T-cell (primary cell): ENCODE results near the gene SASH3. TPM values are rescaled to one million over a fixed set of nuclear protein-coding genes. Genes with fewer than 3 reads are reported as not detected.

Experiments used
- ATAC-seq, 4 experiments: fragments of 200-7000 bp in 3 of 4; fragments of 150-1000 bp in 1 of 4; cut with Tn5 transposase; replicated peaks in 1 of 4; 1 replicate in 3 of 4; 2 replicates in 1 of 4; pipeline ENCODE4 v1.10.0; 2021; ENCODE audit warnings: moderate library complexity in 3 of 4, mild to moderate bottlenecking in 2 of 4, moderate number of reproducible peaks in 1 of 4
- CTCF ChIA-PET, 2 donors: fragments of 300-600 bp; sonication (Branson Sonifier 250); formaldehyde crosslinking; loops; one replicate each; lab custom pipeline; 2022; ENCODE audit warnings: antibody characterized with exemption in 2 of 2; lab: Charles Lee
- POLR2A ChIA-PET, 2 donors: fragments of 300-600 bp; sonication (Branson Sonifier 250); formaldehyde crosslinking; loops; one replicate each; lab custom pipeline; 2022; ENCODE audit warnings: antibody characterized with exemption in 2 of 2; lab: Charles Lee
- DNase-seq, 35 experiments: peaks; one replicate each; pipeline versions ENCODE4 v3.0.0 to v3.0.0-alpha.2; 2013 to 2023
- H3K27ac ChIP-seq: one replicate; pipeline ENCODE4 v1.5.1; 2013; ENCODE audit warnings: low read length
- H3K27me3 ChIP-seq, 2 experiments: replicated peaks in 1 of 2; 1 replicate in 1 of 2; 2 replicates in 1 of 2; pipeline versions ENCODE4 v1.6.1 to v1.7.0; 2013; ENCODE audit warnings: low read length in 1 of 2, mixed read lengths in 1 of 2; ENCODE audit not compliant: control insufficient read depth in 2 of 2, insufficient read depth in 2 of 2; ENCODE audit errors: extremely low read depth in 1 of 2
- H3K36me3 ChIP-seq, 2 donors: 1 replicate in 1 of 2; 2 replicates in 1 of 2; pipeline versions ENCODE4 v1.6.1 to v1.7.0; 2013; ENCODE audit warnings: low read length in 1 of 2; ENCODE audit not compliant: control insufficient read depth in 2 of 2, insufficient read depth in 1 of 2; ENCODE audit errors: extremely low read depth in 1 of 2
- H3K4me1 ChIP-seq, 2 experiments: 1 replicate in 1 of 2; 2 replicates in 1 of 2; pipeline versions ENCODE4 v1.6.1 to v1.7.0; 2013; ENCODE audit warnings: low read length in 2 of 2, mixed read lengths in 1 of 2; ENCODE audit not compliant: insufficient read depth in 2 of 2, control insufficient read depth in 1 of 2; ENCODE audit errors: extremely low read depth in 1 of 2
- H3K4me3 ChIP-seq, 2 donors: 1 replicate in 1 of 2; 2 replicates in 1 of 2; pipeline versions ENCODE4 v1.5.1 to v1.7.0; 2013; ENCODE audit warnings: mild to moderate bottlenecking in 2 of 2, low read length in 1 of 2, moderate library complexity in 1 of 2; ENCODE audit not compliant: control insufficient read depth in 1 of 2; ENCODE audit errors: extremely low read depth in 1 of 2
- H3K9me3 ChIP-seq: 2 replicates; pipeline ENCODE4 v1.7.0; 2013
- H3K27ac Mint-ChIP-seq, 2 donors: one replicate each; pipeline ENCODE4 v1.8.0; 2020 to 2021; ENCODE audit warnings: mild to moderate bottlenecking in 2 of 2, mixed read lengths in 2 of 2
- H3K27me3 Mint-ChIP-seq, 2 donors: one replicate each; pipeline ENCODE4 v1.8.0; 2021 to 2022; ENCODE audit warnings: mixed read lengths in 2 of 2
- H3K36me3 Mint-ChIP-seq: one replicate; pipeline ENCODE4 v1.8.0; 2021; ENCODE audit warnings: mixed read lengths
- H3K4me1 Mint-ChIP-seq, 3 donors: one replicate each; pipeline ENCODE4 v1.8.0; 2020 to 2022; ENCODE audit warnings: mixed read lengths in 3 of 3, mild to moderate bottlenecking in 1 of 3
- H3K4me3 Mint-ChIP-seq, 3 donors: one replicate each; pipeline ENCODE4 v1.8.0; 2020 to 2022; ENCODE audit warnings: mild to moderate bottlenecking in 3 of 3, mixed read lengths in 3 of 3, moderate library complexity in 3 of 3
- H3K9me3 Mint-ChIP-seq, 3 donors: one replicate each; pipeline ENCODE4 v1.8.0; 2020 to 2022; ENCODE audit warnings: mixed read lengths in 3 of 3
- WGBS: methylation state at CpG from one replicate; pipeline ENCODE4 v1.1.5; 2013; ENCODE audit warnings: missing lambda C conversion rate; ENCODE audit not compliant: insufficient coverage; 5-methylcytosine and 5-hydroxymethylcytosine counted together
- total RNA-seq, 35 experiments: library from RNA in 6 of 35; stranded (reverse) in 6 of 35; fragments of 120-200 nt in 1 of 35; gene quantifications; one replicate each; pipeline versions ENCODE4 v1.2.1 to v1.2.4 and lab custom pipeline; 2013 to 2026

Gene SASH3
- total RNA-seq, 5 donors from 2014 or later (not counting 1 experiment from before 2014, with no cell fraction given), result 102 to 163 (median 142) TPM

DNA sequence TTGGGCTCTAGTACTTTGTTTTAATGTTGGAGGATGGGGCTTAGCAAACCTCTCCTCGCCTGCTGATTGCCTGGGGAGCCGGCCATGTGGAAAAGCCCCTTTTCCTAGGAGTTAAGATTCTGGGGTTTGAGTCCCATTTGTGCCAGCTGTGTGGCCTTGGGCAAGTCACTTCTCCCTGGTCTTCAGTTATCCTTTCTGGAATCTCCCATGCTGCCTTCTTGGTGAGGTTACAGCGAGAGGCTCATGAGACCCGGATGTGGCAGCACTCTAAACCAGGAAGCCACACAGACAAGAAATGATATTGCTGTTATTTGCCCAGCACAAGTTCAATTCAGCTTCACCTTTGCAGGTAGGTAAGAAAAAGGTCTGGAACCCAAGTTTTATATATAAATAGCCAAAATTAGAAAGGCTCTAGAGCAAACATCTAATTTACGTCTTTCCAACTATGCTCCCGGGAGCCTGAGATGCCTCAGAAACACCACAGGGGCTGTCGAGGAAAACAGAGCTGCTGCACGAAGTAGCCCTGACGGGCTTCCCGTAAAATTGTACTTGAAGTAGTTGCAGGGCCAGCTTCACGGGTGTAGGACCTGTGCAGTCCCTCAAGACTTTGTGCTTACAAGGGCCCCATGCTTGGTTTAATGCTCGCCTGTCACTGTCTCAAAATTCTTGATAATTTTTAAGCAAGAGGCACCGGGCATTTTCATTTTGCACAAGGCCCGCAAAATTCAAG lies 8.3 kb upstream of the SASH3 start:
- peak; percentile 28 to 37 (median 36) for ATAC-seq
- no peak overlapping the region for H3K4me3 ChIP-seq
- Mint-ChIP-seq H3K36me3 (no peaks in the 10 kb centered on the region), H3K27me3 (no peaks in the 10 kb centered on the region), H3K9me3 (no peaks in the 10 kb centered on the region), H3K4me3 (peak overlapping the region in 1 of 3 donors; percentile 57), H3K27ac (peak overlapping the region; percentile 92 to 95), H3K4me1 (peaks cover 75 to 86% (median 80%) of the 10 kb centered on the region in 3 donors)
- CTCF ChIA-PET, result interaction anchor here (0.6 to 2.0 kb wide), 4 partner anchors 9 to 16 kb away, joined by 3 to 11 read pairs (median 4); no protein-coding TSS in a partner anchor
- no peaks in the 10 kb centered on the region for H3K9me3 ChIP-seq
- peak overlapping the region; percentile 79 for H3K27ac ChIP-seq
- peaks cover 48 to 100% of the 10 kb centered on the region in 2 experiments for H3K4me1 ChIP-seq
- WGBS, result 21% methylated on average over 7 of the region's 14 CpGs
- no peaks in the 10 kb centered on the region for H3K27me3 ChIP-seq
- DNase-seq, result peak in 21 of 35 experiments; percentile 14 to 71 (median 34)
- POLR2A ChIA-PET, result interaction anchor here in 1 of 2 donors (0.7 to 1.0 kb wide), 2 partner anchors 10 to 25 kb away, joined by 3 read pairs; no protein-coding TSS in a partner anchor
- no peaks in the 10 kb centered on the region for H3K36me3 ChIP-seq

DNA sequence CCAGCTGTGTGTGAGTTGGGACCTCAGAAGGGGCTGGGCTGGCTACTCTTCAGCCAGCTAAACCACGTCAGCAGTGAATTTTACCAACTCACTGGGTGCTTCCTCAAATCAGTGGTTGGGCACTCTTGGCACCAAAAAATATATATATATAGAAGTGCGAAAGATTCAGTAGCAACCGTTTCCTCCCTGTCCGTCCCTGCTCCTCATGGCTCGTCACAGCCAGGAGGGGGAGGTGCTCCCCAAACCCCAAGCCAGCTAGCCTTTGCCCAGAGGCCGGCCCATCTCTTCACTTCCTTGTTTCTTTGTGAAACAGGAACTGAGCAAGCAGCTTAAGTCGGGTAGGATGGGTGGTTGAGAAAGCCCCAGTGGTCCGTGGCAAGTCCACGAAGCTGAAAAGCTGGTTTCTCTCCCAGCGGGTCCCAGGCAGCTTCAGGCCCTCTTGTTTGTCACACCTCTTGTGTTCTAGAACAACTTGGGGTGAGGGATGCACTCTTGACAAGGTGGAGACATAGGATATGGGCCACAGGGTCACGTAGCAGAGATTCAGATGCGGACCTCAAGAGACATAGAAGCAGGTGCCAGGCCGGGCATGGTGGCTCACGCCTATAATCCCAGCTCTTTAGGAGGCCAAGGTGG lies 6.8 kb upstream of the SASH3 start:
- 0% methylated on average over 2 of the region's 14 CpGs for whole genome bisulfite sequencing
- H3K36me3 Mint-ChIP-seq, result no peaks in the 10 kb centered on the region
- POLR2A ChIA-PET, result interaction anchor here (0.6 to 1.0 kb wide), 3 partner anchors 8 to 24 kb away, joined by 3 read pairs; no protein-coding TSS in a partner anchor
- Histone ChIP-seq H3K4me1 (peaks cover 55 to 100% of the 10 kb centered on the region in 2 experiments), H3K9me3 (no peaks in the 10 kb centered on the region), H3K4me3 (no peak overlapping the region), H3K27ac (peak overlapping the region; percentile 79), H3K27me3 (no peaks in the 10 kb centered on the region), H3K36me3 (no peaks in the 10 kb centered on the region)
- CTCF ChIA-PET, result interaction anchor here in 1 of 2 donors (1.8 to 2.0 kb wide), 2 partner anchors 9 to 13 kb away, joined by 5 to 11 read pairs; no protein-coding TSS in a partner anchor
- no peaks in the 10 kb centered on the region for H3K9me3 Mint-ChIP-seq
- peaks cover 78 to 87% (median 82%) of the 10 kb centered on the region in 3 donors for H3K4me1 Mint-ChIP-seq
- ATAC-seq, result no peak
- peak overlapping the region; percentile 9 to 57 (median 28) for H3K4me3 Mint-ChIP-seq
- H3K27me3 Mint-ChIP-seq, result no peaks in the 10 kb centered on the region
- H3K27ac Mint-ChIP-seq, result peak overlapping the region; percentile 84 to 97
- DNase-seq, result peak in 27 of 35 experiments; percentile 19 to 76 (median 40)

DNA sequence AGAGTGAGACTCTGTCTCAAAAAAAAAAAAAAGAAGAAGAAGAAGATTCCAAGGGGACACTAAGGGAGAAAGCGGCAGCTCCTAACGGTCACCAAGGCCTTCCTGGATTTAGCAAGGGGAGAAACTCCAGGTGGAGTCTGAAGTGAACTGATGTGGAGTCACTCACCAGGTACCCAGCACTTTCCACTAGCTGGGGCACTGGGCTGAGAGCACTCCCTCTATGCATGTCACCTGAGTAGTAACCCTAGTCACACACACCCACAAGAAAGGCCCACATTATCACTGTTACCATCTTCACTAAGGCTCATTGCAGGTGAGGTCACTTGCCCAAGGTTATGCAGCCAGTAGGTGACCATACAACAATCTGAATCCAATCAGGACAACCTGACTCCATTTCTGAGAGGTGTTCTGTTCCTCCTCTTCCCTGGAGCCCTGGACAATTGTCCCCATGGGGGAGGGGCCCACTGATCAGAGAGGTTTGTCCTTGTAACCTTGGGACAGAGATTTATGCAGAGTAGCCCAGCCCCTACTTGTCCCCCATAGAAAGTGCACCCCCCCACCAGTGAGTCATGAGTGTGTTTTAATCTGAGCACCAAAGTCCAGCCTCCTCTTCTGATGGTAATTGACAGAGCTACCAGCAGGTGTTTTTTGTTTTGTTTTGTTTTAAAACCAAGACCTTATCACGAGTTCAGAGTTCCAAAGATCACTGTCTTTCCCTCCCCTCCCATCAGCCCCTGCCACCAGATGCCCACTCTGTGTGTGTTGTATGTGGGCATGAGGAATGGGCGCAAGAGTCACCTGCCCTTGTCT lies 5.9 kb upstream of the SASH3 start:
- no peaks in the 10 kb centered on the region for H3K9me3 Mint-ChIP-seq
- WGBS, result no CpG with 5 or more reads among the region's 4 CpGs
- H3K4me3 Mint-ChIP-seq, result peak overlapping the region in 1 of 3 donors; percentile 57
- H3K4me1 Mint-ChIP-seq, result peaks cover 78 to 86% (median 82%) of the 10 kb centered on the region in 3 donors
- ChIA-PET CTCF (interaction anchor here in 1 of 2 donors (1.8 to 2.0 kb wide), 2 partner anchors 8 to 14 kb away, joined by 5 to 11 read pairs; no protein-coding TSS in a partner anchor), POLR2A (no interaction called here)
- peaks cover 50 to 96% of the 10 kb centered on the region in 2 experiments for H3K4me1 ChIP-seq
- ATAC-seq, result no peak
- no peaks in the 10 kb centered on the region for H3K9me3 ChIP-seq
- peak overlapping the region; percentile 49 for H3K27ac ChIP-seq
- peak overlapping the region; percentile 84 to 97 for H3K27ac Mint-ChIP-seq
- H3K36me3 ChIP-seq, result no peaks in the 10 kb centered on the region
- no peaks in the 10 kb centered on the region for H3K27me3 ChIP-seq
- no peaks in the 10 kb centered on the region for H3K36me3 Mint-ChIP-seq
- no peak overlapping the region for H3K4me3 ChIP-seq
- DNase-seq, result no peak
- H3K27me3 Mint-ChIP-seq, result no peaks in the 10 kb centered on the region

DNA sequence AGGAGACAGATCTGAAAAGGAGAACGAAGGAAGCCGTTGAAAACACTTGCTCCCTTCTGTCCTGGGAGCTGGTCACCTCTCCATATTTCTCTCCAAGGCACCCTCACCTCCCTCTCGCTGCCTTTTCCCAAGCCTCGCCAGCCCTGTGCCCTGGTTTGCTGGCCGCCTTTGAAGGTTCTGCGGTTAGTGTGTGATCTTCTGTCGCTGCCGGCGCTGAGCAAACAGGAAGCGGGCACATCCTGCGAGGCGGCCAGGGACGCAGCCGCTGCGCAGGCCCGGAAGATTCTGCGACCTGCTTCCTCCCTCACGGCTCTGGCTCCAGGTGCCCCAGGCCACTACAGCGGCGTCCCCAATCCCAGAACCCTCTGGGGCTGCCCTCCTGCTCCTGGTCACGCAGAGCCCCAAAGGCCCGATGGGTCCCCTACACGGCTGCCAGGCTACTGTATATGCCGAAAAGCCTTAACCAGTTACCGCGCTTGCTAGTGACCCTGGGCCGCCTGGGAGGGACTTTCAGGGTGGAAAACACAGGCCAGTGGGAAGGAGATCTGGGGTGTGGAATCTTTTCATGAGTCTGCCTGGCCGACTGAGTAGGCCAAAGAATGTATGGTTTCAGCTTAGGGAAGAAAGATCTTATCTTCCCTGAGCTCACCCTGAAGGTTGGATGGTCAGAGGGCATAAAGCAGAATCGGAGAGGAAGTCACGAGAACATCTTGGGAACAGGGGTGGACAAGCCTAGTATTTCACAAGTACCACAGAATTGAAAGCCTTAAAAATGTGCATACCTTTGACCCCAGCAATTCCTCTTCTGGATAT lies 2.3 kb upstream of the SASH3 start:
- peak overlapping the region; percentile 83 for H3K27ac ChIP-seq
- Mint-ChIP-seq H3K9me3 (no peaks in the 10 kb centered on the region), H3K4me1 (peaks cover 72 to 81% (median 74%) of the 10 kb centered on the region in 3 donors), H3K27ac (peak overlapping the region; percentile 84 to 97), H3K4me3 (peak overlapping the region; percentile 73 to 98 (median 74)), H3K36me3 (no peaks in the 10 kb centered on the region), H3K27me3 (no peaks in the 10 kb centered on the region)
- DNase-seq (peak; percentile 59 to 87 (median 70)), ATAC-seq (peak; percentile 44 to 60 (median 48))
- H3K4me1 ChIP-seq, result peaks cover 35 to 76% of the 10 kb centered on the region in 2 experiments
- ChIA-PET CTCF (interaction anchor here in 1 of 2 donors (1.4 kb wide), 1 partner anchor 19 kb away, joined by 6 read pairs; no protein-coding TSS in a partner anchor), POLR2A (interaction anchor here in 1 of 2 donors (0.7 kb wide), 1 partner anchor 21 kb away, joined by 3 read pairs; no protein-coding TSS in a partner anchor)
- no peaks in the 10 kb centered on the region for H3K27me3 ChIP-seq
- peak overlapping the region; percentile 42 to 66 for H3K4me3 ChIP-seq
- H3K36me3 ChIP-seq, result peaks cover 0 to 10% of the 10 kb centered on the region in 2 donors
- WGBS, result 0% methylated on average over 11 of the region's 30 CpGs
- H3K9me3 ChIP-seq, result no peaks in the 10 kb centered on the region

DNA sequence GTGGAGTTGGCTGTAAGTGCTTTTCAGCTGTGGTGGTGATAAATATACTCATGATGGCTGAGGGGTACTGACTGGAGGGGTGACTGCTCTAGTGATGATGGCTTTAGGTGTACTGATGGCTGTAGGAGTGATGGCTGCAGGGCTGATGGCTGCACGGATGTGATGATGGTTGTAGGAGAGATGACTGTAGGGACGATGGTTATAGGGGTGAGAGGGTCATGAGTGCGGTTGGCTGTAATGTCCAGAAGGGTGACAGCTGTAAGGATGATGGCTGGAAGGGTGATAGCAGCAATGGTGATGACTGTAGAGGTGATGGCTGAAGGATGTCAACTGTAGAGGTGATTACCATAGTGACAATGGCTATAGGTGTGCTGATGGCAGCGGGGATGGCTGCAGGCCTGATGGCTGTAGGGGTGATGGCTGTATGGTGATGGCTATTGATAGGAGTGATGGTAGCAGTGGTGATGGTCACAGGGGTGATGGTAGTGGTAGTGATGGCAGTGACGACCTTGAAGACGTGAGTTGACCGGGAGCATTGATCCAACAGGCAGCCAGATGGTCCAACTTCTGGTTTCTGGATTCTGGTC lies 570 bp upstream of the SASH3 start:
- ATAC-seq, result no peak
- no peaks in the 10 kb centered on the region for H3K27me3 Mint-ChIP-seq
- H3K9me3 ChIP-seq, result no peaks in the 10 kb centered on the region
- H3K27me3 ChIP-seq, result no peaks in the 10 kb centered on the region
- ChIA-PET CTCF (interaction anchor here in 1 of 2 donors (1.0 kb wide), 1 partner anchor 10 kb away, joined by 3 read pairs; no protein-coding TSS in a partner anchor), POLR2A (interaction anchor here in 1 of 2 donors (1.2 kb wide), 1 partner anchor 10 kb away, joined by 3 read pairs; no protein-coding TSS in a partner anchor)
- no peak for DNase-seq
- peak overlapping the region; percentile 90 to 98 (median 94) for H3K4me3 Mint-ChIP-seq
- H3K4me3 ChIP-seq, result peak overlapping the region; percentile 82 to 87
- H3K27ac ChIP-seq, result peak overlapping the region; percentile 83
- H3K9me3 Mint-ChIP-seq, result no peaks in the 10 kb centered on the region
- H3K4me1 ChIP-seq, result peaks cover 26 to 75% of the 10 kb centered on the region in 2 experiments
- peaks cover 0 to 26% of the 10 kb centered on the region in 2 donors for H3K36me3 ChIP-seq
- WGBS, result 50% methylated on average over 7 of the region's 7 CpGs
- H3K36me3 Mint-ChIP-seq, result peaks cover 14% of the 10 kb centered on the region
- H3K27ac Mint-ChIP-seq, result peak overlapping the region; percentile 84 to 97
- H3K4me1 Mint-ChIP-seq, result peaks cover 70 to 83% (median 73%) of the 10 kb centered on the region in 3 donors
